Thoracic aorta (tissue), 2 donors: ENCODE data around the gene LSG1. TPM values are rescaled to one million over a fixed set of nuclear protein-coding genes. Genes with fewer than 3 reads are reported as not detected.

ENCODE experiments used
- ATAC-seq: fragments of 150-250 bp; one replicate; pipeline ENCODE4 v1.8.0; 2017; ENCODE audit warnings: low read depth; ENCODE audit not compliant: insufficient number of reproducible peaks, low FRiP score
- DNase-seq: peaks from one replicate; pipeline ENCODE4 v3.0.0-alpha.2; 2020; ENCODE audit warnings: low spot score
- H3K27ac ChIP-seq, 2 donors: fragments of 200-600 bp; sonication (generic); 1 replicate in 1 of 2; 2 replicates in 1 of 2; pipeline ENCODE4 v1.5.1; 2016; ENCODE audit warnings: mild to moderate bottlenecking in 2 of 2, moderate library complexity in 2 of 2
- H3K27me3 ChIP-seq: fragments of 200-600 bp; sonication (generic); replicated peaks from 2 replicates; pipeline ENCODE4 v1.6.0; 2016; ENCODE audit warnings: mild to moderate bottlenecking; ENCODE audit not compliant: insufficient read depth
- H3K36me3 ChIP-seq: fragments of 200-600 bp; sonication (generic); one replicate; pipeline ENCODE4 v1.5.1; 2016
- H3K4me1 ChIP-seq, 2 donors: fragments of 200-600 bp; sonication (generic); 1 replicate in 1 of 2; 2 replicates in 1 of 2; pipeline versions ENCODE4 v1.5.1 to v1.6.0; 2016; ENCODE audit warnings: low read depth in 2 of 2, mild to moderate bottlenecking in 1 of 2; ENCODE audit not compliant: control insufficient read depth in 1 of 2
- H3K4me3 ChIP-seq: fragments of 200-600 bp; sonication (generic); 2 replicates; pipeline ENCODE4 v1.5.1; 2016; ENCODE audit warnings: mild to moderate bottlenecking
- H3K9me3 ChIP-seq: fragments of 200-600 bp; sonication (generic); 2 replicates; pipeline ENCODE4 v1.5.1; 2016
- CTCF ChIP-seq: fragments of 200-600 bp; sonication (generic); IDR thresholded peaks from one replicate; pipeline ENCODE4 v1.5.1; 2019; ENCODE audit warnings: antibody characterized with exemption
- total RNA-seq, 2 donors: library from RNA; depleted of rRNA; stranded (reverse); fragments of >200 nt; gene quantifications; one replicate each; pipeline versions ENCODE4 v1.1.0 to v1.2.3, GENCODE V29; 2016

Gene LSG1
- total RNA-seq, 2 donors from 2014 or later: 19.4 to 59.3 TPM

GRCh38 chr3:194664857-194665256 lies 7.1 kb downstream of the LSG1 start:
- ATAC-seq: no peak
- peaks cover 38% of the 10 kb centered on the region for H3K36me3 ChIP-seq
- no peak overlapping the region for H3K27ac ChIP-seq
- no peak for TF ChIP-seq CTCF
- H3K27me3 ChIP-seq: no peaks in the 10 kb centered on the region
- H3K4me1 ChIP-seq: no peaks in the 10 kb centered on the region
- no peak for DNase-seq
- H3K9me3 ChIP-seq: no peaks in the 10 kb centered on the region
- H3K4me3 ChIP-seq: no peak overlapping the region

- no peak for ATAC-seq
- peaks cover 52% of the 10 kb centered on the region for H3K36me3 ChIP-seq
Observed at GRCh38 chr3:194661946-194662345, 10.0 kb downstream of the LSG1 start.

GRCh38 chr3:194661374-194661773 lies 10.6 kb downstream of the LSG1 start:
- no peaks in the 10 kb centered on the region for H3K4me1 ChIP-seq
- DNase-seq (no peak), ATAC-seq (no peak)
- H3K36me3 ChIP-seq: peaks cover 52% of the 10 kb centered on the region
- H3K27me3 ChIP-seq: no peaks in the 10 kb centered on the region
- H3K27ac ChIP-seq: no peak overlapping the region
- H3K9me3 ChIP-seq: no peaks in the 10 kb centered on the region
- TF ChIP-seq CTCF: no peak
- H3K4me3 ChIP-seq: no peak overlapping the region

More at GRCh38 chr3:194661946-194662345, 10.0 kb downstream of the LSG1 start:
- H3K4me3 ChIP-seq: no peak overlapping the region
- H3K27ac ChIP-seq: no peak overlapping the region
- TF ChIP-seq CTCF: no peak
- no peak for DNase-seq
- no peaks in the 10 kb centered on the region for H3K9me3 ChIP-seq
- H3K27me3 ChIP-seq: no peaks in the 10 kb centered on the region
- no peaks in the 10 kb centered on the region for H3K4me1 ChIP-seq

GRCh38 chr3:194659778-194660177 lies 12.2 kb downstream of the LSG1 start:
- no peak overlapping the region for H3K27ac ChIP-seq
- DNase-seq (no peak), ATAC-seq (no peak)
- no peaks in the 10 kb centered on the region for H3K27me3 ChIP-seq
- H3K4me1 ChIP-seq: no peaks in the 10 kb centered on the region
- H3K4me3 ChIP-seq: no peak overlapping the region
- no peaks in the 10 kb centered on the region for H3K9me3 ChIP-seq
- H3K36me3 ChIP-seq: peaks cover 39% of the 10 kb centered on the region
- no peak for TF ChIP-seq CTCF

- no peaks in the 10 kb centered on the region for H3K27me3 ChIP-seq
- ATAC-seq (no peak), DNase-seq (no peak)
- peaks cover 35% of the 10 kb centered on the region for H3K36me3 ChIP-seq
- no peaks in the 10 kb centered on the region for H3K9me3 ChIP-seq
- TF ChIP-seq CTCF: no peak
- peak overlapping the region in 1 of 2 donors; percentile 12 for H3K27ac ChIP-seq
- H3K4me3 ChIP-seq: no peak overlapping the region
- H3K4me1 ChIP-seq: no peaks in the 10 kb centered on the region
Observed at GRCh38 chr3:194658477-194659242, 13.3 kb downstream of the LSG1 start.
